Measurements from ENCODE around the gene ZNF541.

DNA sequence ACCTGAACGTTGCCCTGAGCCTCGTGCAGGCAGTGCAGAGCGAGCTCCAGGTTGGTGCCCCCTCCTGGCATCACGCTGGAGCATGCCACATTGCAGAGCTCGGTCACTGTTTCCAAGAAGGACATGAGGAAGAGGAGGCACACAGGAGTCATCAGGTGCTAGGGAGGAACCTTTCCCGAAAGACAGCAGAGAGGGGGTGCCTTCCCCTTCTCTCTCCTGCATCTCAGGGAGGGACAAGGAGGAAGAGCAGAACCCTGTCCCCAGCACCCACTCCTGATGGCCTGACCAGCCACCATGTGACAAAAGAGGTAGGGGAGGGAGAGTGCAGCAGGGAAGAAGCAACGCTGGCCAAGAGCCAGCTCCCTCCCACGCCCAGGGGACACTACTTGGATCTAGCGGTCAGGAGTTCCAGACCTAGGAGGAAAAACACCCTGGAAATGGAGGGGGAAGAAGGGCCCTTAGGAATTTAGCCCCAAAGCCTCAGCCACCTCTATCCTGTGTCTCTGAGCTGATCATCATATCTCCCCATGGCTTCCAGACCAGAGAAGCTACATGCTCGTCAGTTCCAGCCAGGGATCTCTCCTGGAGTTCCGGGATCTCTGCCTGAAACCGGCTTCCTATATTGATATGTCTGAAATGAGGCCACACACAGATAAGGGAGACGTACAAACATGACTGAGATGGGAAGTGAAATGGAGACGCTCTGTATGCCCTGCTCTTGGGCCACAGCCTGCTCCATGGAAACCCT, 41.1 kb downstream of the ZNF541 start:
- TF ChIP-seq POLR2AphosphoS5 (IDR thresholded peaks at IDR 0.05; ENCODE audit: borderline replicate concordance, low read depth, low read length), result no peak
- TF ChIP-seq EZH2 (IDR thresholded peaks at IDR 0.05), result no peak

Data from SK-N-MC (cell line).